ENCODE data around the gene TIMM10. TPM values are rescaled to one million over a fixed set of nuclear protein-coding genes. Genes with fewer than 3 reads are reported as not detected.

The TIMM10 gene
- total RNA-seq, 4 donors from 2014 or later = 26.2 to 43.0 (median 40.1) TPM

DNA sequence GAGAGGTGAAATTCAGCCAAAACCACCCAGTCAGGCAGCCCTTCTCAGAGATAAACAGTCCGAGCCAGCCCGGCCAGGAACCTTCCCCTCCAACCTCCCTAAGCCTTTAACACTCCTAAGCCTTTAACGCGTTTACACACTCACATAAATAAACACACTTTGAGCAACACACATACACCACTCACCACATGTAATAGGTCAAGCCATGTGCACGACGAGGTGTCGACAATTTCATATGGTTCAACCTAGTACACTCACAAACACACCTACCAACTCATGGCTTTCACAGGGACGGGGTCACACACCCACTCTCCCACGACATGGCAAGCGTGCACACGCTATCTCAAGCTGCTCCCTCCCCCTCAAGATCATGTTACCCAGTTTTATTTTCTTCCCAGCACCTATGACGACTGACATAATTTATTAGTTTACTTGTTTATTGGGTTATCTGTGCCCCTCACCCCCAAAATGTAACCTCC lies 30.5 kb downstream of the TIMM10 start:
- Histone ChIP-seq H3K36me3 (peaks cover 3% of the 10 kb centered on the region), H3K4me3 (peak overlapping the region; percentile 39), H3K27ac (peak overlapping the region; percentile 71), H3K9me3 (no peaks in the 10 kb centered on the region), H3K4me1 (peaks cover 25% of the 10 kb centered on the region), H3K27me3 (no peaks in the 10 kb centered on the region)
- DNase-seq (ENCODE audit: low spot score in 2 of 2) = no peak
- 32% methylated on average over 12 of the region's 12 CpGs for WGBS
- TF ChIP-seq, protein P1, sequence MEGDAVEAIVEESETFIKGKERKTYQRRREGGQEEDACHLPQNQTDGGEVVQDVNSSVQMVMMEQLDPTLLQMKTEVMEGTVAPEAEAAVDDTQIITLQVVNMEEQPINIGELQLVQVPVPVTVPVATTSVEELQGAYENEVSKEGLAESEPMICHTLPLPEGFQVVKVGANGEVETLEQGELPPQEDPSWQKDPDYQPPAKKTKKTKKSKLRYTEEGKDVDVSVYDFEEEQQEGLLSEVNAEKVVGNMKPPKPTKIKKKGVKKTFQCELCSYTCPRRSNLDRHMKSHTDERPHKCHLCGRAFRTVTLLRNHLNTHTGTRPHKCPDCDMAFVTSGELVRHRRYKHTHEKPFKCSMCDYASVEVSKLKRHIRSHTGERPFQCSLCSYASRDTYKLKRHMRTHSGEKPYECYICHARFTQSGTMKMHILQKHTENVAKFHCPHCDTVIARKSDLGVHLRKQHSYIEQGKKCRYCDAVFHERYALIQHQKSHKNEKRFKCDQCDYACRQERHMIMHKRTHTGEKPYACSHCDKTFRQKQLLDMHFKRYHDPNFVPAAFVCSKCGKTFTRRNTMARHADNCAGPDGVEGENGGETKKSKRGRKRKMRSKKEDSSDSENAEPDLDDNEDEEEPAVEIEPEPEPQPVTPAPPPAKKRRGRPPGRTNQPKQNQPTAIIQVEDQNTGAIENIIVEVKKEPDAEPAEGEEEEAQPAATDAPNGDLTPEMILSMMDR (IDR thresholded peaks at IDR 0.05) = no peak
- TF ChIP-seq POLR2A (IDR thresholded peaks at IDR 0.05) = no peak
- TF ChIP-seq POLR2AphosphoS5 (IDR thresholded peaks at IDR 0.05) = no peak

- H3K27me3 ChIP-seq = no peaks in the 10 kb centered on the region
- H3K4me3 ChIP-seq = peak overlapping the region; percentile 39
- H3K27ac ChIP-seq = peak overlapping the region; percentile 71
- peak; percentile 96 to 97 for DNase-seq (ENCODE audit: low spot score in 2 of 2)
- peaks cover 25% of the 10 kb centered on the region for H3K4me1 ChIP-seq
- H3K36me3 ChIP-seq = peaks cover 3% of the 10 kb centered on the region
- H3K9me3 ChIP-seq = no peaks in the 10 kb centered on the region
- WGBS = 13% methylated on average over 16 of the region's 35 CpGs
- no peak for TF ChIP-seq POLR2AphosphoS5 (IDR thresholded peaks at IDR 0.05)
- TF ChIP-seq, protein P1 (IDR thresholded peaks at IDR 0.05) = no peak
- no peak for TF ChIP-seq POLR2A (IDR thresholded peaks at IDR 0.05)
- no peak for TF ChIP-seq EP300 (IDR thresholded peaks at IDR 0.05)
Measured at GRCh38 chr11:57499413-57499982, 31.1 kb downstream of the TIMM10 start.

DNA sequence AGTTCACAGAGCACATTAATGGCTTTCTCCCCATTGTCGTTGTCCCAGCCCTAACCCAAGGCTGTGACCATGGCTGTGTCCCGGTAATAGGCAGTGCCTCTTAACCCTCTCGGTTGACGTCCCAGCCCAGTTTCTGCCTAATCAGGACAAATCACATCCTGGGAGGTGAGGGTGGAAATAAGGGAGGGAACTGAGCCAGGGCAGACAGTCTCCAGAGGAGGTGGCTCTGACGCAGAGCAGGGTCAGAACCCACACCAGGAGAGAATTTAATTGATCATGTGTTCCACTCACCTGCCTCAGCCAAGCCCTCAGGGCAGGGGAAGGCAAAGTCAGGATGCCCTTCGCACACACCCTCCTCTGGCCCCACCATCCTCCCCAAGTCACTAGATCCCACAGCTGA lies 32.0 kb downstream of the TIMM10 start:
- TF ChIP-seq, protein P1 (IDR thresholded peaks at IDR 0.05) = no peak
- no peak for TF ChIP-seq POLR2A (IDR thresholded peaks at IDR 0.05)
- no peak for TF ChIP-seq POLR2AphosphoS5 (IDR thresholded peaks at IDR 0.05)
- TF ChIP-seq EP300 (IDR thresholded peaks at IDR 0.05) = no peak
- Histone ChIP-seq H3K36me3 (peaks cover 7% of the 10 kb centered on the region), H3K4me3 (no peak overlapping the region), H3K27ac (no peak overlapping the region), H3K4me1 (peaks cover 25% of the 10 kb centered on the region), H3K27me3 (no peaks in the 10 kb centered on the region), H3K9me3 (no peaks in the 10 kb centered on the region)
- 65% methylated on average over 6 of the region's 6 CpGs for WGBS
- DNase-seq (ENCODE audit: low spot score in 2 of 2) = no peak

GRCh38 chr11:57497303-57498247 lies 33.0 kb downstream of the TIMM10 start:
- H3K4me3 ChIP-seq = no peak overlapping the region

More at GRCh38 chr11:57497303-57498247, 33.0 kb downstream of the TIMM10 start:
- Histone ChIP-seq H3K27me3 (no peaks in the 10 kb centered on the region), H3K27ac (no peak overlapping the region), H3K9me3 (no peaks in the 10 kb centered on the region), H3K36me3 (peaks cover 7% of the 10 kb centered on the region), H3K4me1 (peaks cover 25% of the 10 kb centered on the region)
- DNase-seq (ENCODE audit: low spot score in 2 of 2) = no peak
- 91% methylated on average over 15 of the region's 15 CpGs for WGBS
- TF ChIP-seq POLR2A (IDR thresholded peaks at IDR 0.05) = no peak
- no peak for TF ChIP-seq EP300 (IDR thresholded peaks at IDR 0.05)
- TF ChIP-seq, protein P1 (IDR thresholded peaks at IDR 0.05) = no peak
- TF ChIP-seq POLR2AphosphoS5 (IDR thresholded peaks at IDR 0.05) = no peak
